Dorsolateral prefrontal cortex (tissue), 118 donors: ENCODE measurements around the gene KMT2A. TPM values are rescaled to one million over a fixed set of nuclear protein-coding genes. Genes with fewer than 3 reads are reported as not detected.

Experiments
- total RNA-seq, 120 experiments: library from RNA; stranded (reverse); gene quantifications; one replicate each; pipeline versions ENCODE4 v1.2.3 to v1.2.4, GENCODE V29; 2022

KMT2A gene
- total RNA-seq, 120 experiments from 2014 or later, result 104 to 177 (median 133) TPM

Other genes starting within 250 kb of the KMT2A start
- gene JAML, start 211.5 kb upstream of the KMT2A start, total RNA-seq, result 1 to 10 TPM in 54 of 120 experiments, under 1 TPM in 59, not detected in 7; 0.10 to 5.0 (median 0.98) TPM
- 1 to 10 TPM in 50 of 120 experiments, under 1 TPM in 70; 0.24 to 2.4 (median 0.86) TPM for gene MPZL3, start 184.1 kb upstream of the KMT2A start, total RNA-seq
- gene MPZL2, start 172.2 kb upstream of the KMT2A start, total RNA-seq, result 10 to 100 TPM in 11 of 120 experiments, 1 to 10 TPM in 98, under 1 TPM in 10, not detected in 1; 0.48 to 22.0 (median 4.5) TPM
- 1 to 10 TPM in 6 of 120 experiments, under 1 TPM in 38, not detected in 76; 0.28 to 3.6 (median 0.60) TPM for gene CD3E, start 131.8 kb upstream of the KMT2A start, total RNA-seq
- gene CD3D, start 93.8 kb upstream of the KMT2A start, total RNA-seq, result 1 to 10 TPM in 9 of 120 experiments, not detected in 111; 1.3 to 2.7 (median 1.7) TPM
- gene CD3G, start 92.1 kb upstream of the KMT2A start, total RNA-seq, result 1 to 10 TPM in 2 of 120 experiments, under 1 TPM in 11, not detected in 107; 0.19 to 1.4 (median 0.53) TPM
- gene UBE4A, start 76.9 kb upstream of the KMT2A start, total RNA-seq, result 10 to 100 TPM; 41.4 to 68.0 (median 57.4) TPM
- 100 to 1,000 TPM in 113 of 120 experiments, 10 to 100 TPM in 7; 79.3 to 209 (median 146) TPM for gene ATP5MG, start 34.9 kb upstream of the KMT2A start, total RNA-seq
- gene TTC36, start 91.0 kb downstream of the KMT2A start, total RNA-seq, result 1 to 10 TPM in 117 of 120 experiments, under 1 TPM in 3; 0.60 to 7.1 (median 2.7) TPM
- gene TMEM25, start 94.7 kb downstream of the KMT2A start, total RNA-seq, result 100 to 1,000 TPM in 2 of 120 experiments, 10 to 100 TPM in 118; 38.0 to 110 (median 78.5) TPM
- 10 to 100 TPM; 28.5 to 49.1 (median 37.4) TPM for gene IFT46, start 129.4 kb downstream of the KMT2A start, total RNA-seq
- 100 to 1,000 TPM in 36 of 120 experiments, 10 to 100 TPM in 84; 67.9 to 122 (median 95.9) TPM for gene ARCN1, start 135.9 kb downstream of the KMT2A start, total RNA-seq
- 100 to 1,000 TPM in 117 of 120 experiments, 10 to 100 TPM in 3; 68.2 to 983 (median 256) TPM for gene PHLDB1, start 171.1 kb downstream of the KMT2A start, total RNA-seq
- not detected for gene TREH, start 243.2 kb downstream of the KMT2A start, total RNA-seq